NT2/D1 (cell line): ENCODE results near the gene SFI1.

Experiments used
- SUZ12 ChIP-seq: IDR thresholded peaks from 2 replicates; pipeline ENCODE4 v1.6.1; 2011; ENCODE audit not compliant: insufficient read length, insufficient read depth; ENCODE audit errors: extremely low read depth
- YY1 ChIP-seq: IDR thresholded peaks from 2 replicates; pipeline ENCODE4 v1.6.1; 2011; ENCODE audit not compliant: insufficient read length, insufficient read depth
- ZNF274 ChIP-seq: IDR thresholded peaks from 2 replicates; pipeline ENCODE4 v1.6.1; 2011; ENCODE audit warnings: mild to moderate bottlenecking, low read depth, low read length

GRCh38 chr22:31616315-31616980 lies 120.1 kb downstream of the SFI1 start:
- TF ChIP-seq SUZ12 (no peak), ZNF274 (no peak), YY1 (no peak)
